ENCODE measurements around the gene UBE2U. TPM values are rescaled to one million over a fixed set of nuclear protein-coding genes. Genes with fewer than 3 reads are reported as not detected.
"Not testable (repeated sequence)": the region's sequence is repeated elsewhere in the genome, so short reads cannot be mapped to it uniquely, and the experiment has no call there.

Gene UBE2U
- total and polyA plus RNA-seq, 2 of the 4 experiments (the other 2 are of a cell fraction): not detected

DNA sequence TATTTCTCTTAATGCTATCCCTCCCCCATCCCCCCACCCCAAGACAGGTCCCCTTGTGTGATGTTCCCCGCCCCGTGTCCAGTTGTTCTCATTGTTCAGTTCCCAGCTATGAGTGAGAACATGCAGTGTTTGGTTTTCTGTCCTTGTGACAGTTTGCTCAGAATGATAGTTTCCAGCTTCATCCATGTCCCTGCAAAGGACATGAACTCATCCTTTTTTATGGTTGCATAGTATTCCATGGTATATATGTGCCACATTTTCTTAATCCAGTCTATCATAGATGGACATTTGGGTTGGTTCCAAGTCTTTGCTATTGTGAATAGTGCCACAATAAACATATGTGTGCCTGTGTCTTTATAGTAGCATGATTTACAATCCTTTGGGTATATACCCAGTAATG lies 55.0 kb downstream of the UBE2U start:
- H2AFZ ChIP-seq (replicated peaks; ENCODE audit: low read length, poor library complexity); ATAC-seq (ENCODE audit: low read depth); H4K20me1 ChIP-seq (ENCODE audit: insufficient read depth, low read length); H4K91ac ChIP-seq (ENCODE audit: insufficient read depth, low read depth, low read length); H3K9me1 ChIP-seq (ENCODE audit: insufficient read depth, low read length); H3K4me3 ChIP-seq (ENCODE audit: insufficient read depth, low read depth, low read length); intact Hi-C loops (cut with micrococcal nuclease); H2AK9ac ChIP-seq (replicated peaks; ENCODE audit: low read depth, low read length, poor library complexity); H2BK5ac ChIP-seq (ENCODE audit: low read depth, low read length, poor library complexity, severe bottlenecking); H4K8ac ChIP-seq (ENCODE audit: low read depth in 2 of 2, low read length in 2 of 2); BruUV-seq (replicated peaks); H3K14ac ChIP-seq (replicated peaks; ENCODE audit: low read depth, low read length); DNase-seq; H3K23ac ChIP-seq (ENCODE audit: low read depth, low read length); H3K56ac ChIP-seq (ENCODE audit: extremely low read depth, insufficient read depth, low read length); H3K36me3 ChIP-seq (ENCODE audit: control insufficient read depth, insufficient read depth, low read length); H2BK120ac ChIP-seq (ENCODE audit: low read depth, low read length); POLR2A ChIA-PET (ENCODE audit: unreplicated experiment); H3K9ac ChIP-seq (ENCODE audit: low read depth, low read length); dilution Hi-C loops (cut with HindIII; ENCODE audit: low sequenced_read_pairs, unreplicated experiment); H2BK15ac ChIP-seq (ENCODE audit: low read depth, low read length); H3K27ac ChIP-seq (ENCODE audit: insufficient read depth, low read length); H3K27me3 ChIP-seq (ENCODE audit: control insufficient read depth, insufficient read depth, low read length); H3K4me2 ChIP-seq (ENCODE audit: low read depth, low read length); H3K4me1 ChIP-seq (ENCODE audit: control insufficient read depth, insufficient read depth, low read length); H3K4ac ChIP-seq (ENCODE audit: low read depth, low read length); H3K79me1 ChIP-seq (ENCODE audit: low read depth in 1 of 2, low read length in 2 of 2); H2AK5ac ChIP-seq (ENCODE audit: low read depth, low read length); H2BK20ac ChIP-seq (ENCODE audit: low read depth, low read length); H4K5ac ChIP-seq (ENCODE audit: low read depth, low read length); H3K18ac ChIP-seq (ENCODE audit: low read depth, low read length); H3K9me3 ChIP-seq (ENCODE audit: control insufficient read depth, insufficient read depth, low read length); CTCF ChIA-PET: not testable (repeated sequence)
- no CpG with 5 or more reads among the region's 2 CpGs for WGBS, 2 experiments (ENCODE audit: extremely low coverage in 2 of 2, insufficient read length in 1 of 2)
- in situ Hi-C loops (cut with MboI; ENCODE audit: low sequenced_read_pairs): loop anchor here (25.0 kb wide), 2 partner anchors 729 to 946 kb away; partner anchors contain the start of gene FOXD3
